ENCODE results near the gene PCDH9.
"Not testable (repeated sequence)": the region's sequence is repeated elsewhere in the genome, so short reads cannot be mapped to it uniquely, and the experiment has no call there.

Gene PCDH9

GRCh38 chr13:66915596-66916185 is 314.4 kb downstream of the PCDH9 start:
- TF ChIP-seq POLR2AphosphoS5 (IDR thresholded peaks at IDR 0.05; ENCODE audit: low read depth, low read length) (no peak), POLR2A (IDR thresholded peaks at IDR 0.05; ENCODE audit: low read depth, low read length) (no peak), TAF1 (IDR thresholded peaks at IDR 0.05; ENCODE audit: borderline replicate concordance, low read depth, low read length) (no peak)
- DNase-seq (ENCODE audit: insufficient read length) = no peak
- FAIRE-seq = no peak

GRCh38 chr13:66914155-66914554 is 316.0 kb downstream of the PCDH9 start:
- no peak for DNase-seq (ENCODE audit: insufficient read length)
- no peak for TF ChIP-seq POLR2A (IDR thresholded peaks at IDR 0.05; ENCODE audit: low read depth, low read length)
- no peak for TF ChIP-seq POLR2AphosphoS5 (IDR thresholded peaks at IDR 0.05; ENCODE audit: low read depth, low read length)
- TF ChIP-seq TAF1 (IDR thresholded peaks at IDR 0.05; ENCODE audit: borderline replicate concordance, low read depth, low read length) = no peak
- FAIRE-seq = no peak

- no peak for FAIRE-seq
- no peak for DNase-seq (ENCODE audit: insufficient read length)
- TF ChIP-seq TAF1 (IDR thresholded peaks at IDR 0.05; ENCODE audit: borderline replicate concordance, low read depth, low read length) (no peak), POLR2A (IDR thresholded peaks at IDR 0.05; ENCODE audit: low read depth, low read length) (no peak), POLR2AphosphoS5 (IDR thresholded peaks at IDR 0.05; ENCODE audit: low read depth, low read length) (no peak)
Observed at GRCh38 chr13:66911411-66911939, 318.7 kb downstream of the PCDH9 start.

DNA sequence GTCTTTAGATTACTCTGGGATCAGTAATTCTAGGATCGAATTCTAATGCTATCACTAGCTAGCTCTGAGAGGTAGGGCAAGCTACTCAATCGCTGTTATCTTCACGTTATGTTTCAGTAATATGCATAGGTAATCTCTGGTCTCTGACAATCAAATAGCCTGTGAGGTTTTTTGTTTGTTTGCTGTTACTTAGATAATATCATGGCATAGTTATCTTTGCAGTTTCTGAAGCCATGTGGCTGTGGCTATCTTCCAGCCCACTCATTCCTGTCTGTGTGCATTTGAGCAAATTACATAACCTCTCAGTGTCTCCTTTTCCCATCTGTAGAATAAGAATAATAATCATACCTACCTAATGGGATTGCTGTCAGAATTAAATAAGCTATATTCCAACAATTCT is 330.2 kb downstream of the PCDH9 start:
- FAIRE-seq (no peak), DNase-seq (ENCODE audit: insufficient read length) (no peak)

DNA sequence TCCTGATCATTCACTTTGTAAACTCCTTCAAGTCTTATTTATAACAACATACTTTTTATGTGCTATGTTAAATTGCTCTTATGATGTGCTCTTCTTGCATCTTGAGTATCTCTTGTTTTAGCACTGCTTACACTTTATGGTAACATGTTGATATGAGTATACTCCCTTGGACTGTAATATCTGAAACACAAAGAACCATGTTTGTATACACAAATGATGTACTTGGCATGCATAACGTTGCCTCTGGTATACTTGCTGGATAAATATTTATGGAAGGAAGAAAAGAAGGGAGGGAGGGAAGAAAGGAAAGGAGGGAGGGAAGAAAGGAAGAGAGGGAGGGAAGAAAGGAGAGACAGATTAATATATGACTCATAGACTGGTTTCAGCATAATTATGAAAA is 333.2 kb downstream of the PCDH9 start:
- TF ChIP-seq POLR2AphosphoS5 (IDR thresholded peaks at IDR 0.05; ENCODE audit: low read depth, low read length) (no peak), TAF1 (IDR thresholded peaks at IDR 0.05; ENCODE audit: borderline replicate concordance, low read depth, low read length) (no peak), POLR2A (IDR thresholded peaks at IDR 0.05; ENCODE audit: low read depth, low read length) (no peak)
- FAIRE-seq = no peak
- no peak for DNase-seq (ENCODE audit: insufficient read length)

More for the DNA sequence above, 330.2 kb downstream of the PCDH9 start:
- TF ChIP-seq POLR2A (IDR thresholded peaks at IDR 0.05; ENCODE audit: low read depth, low read length) (no peak), TAF1 (IDR thresholded peaks at IDR 0.05; ENCODE audit: borderline replicate concordance, low read depth, low read length) (no peak), POLR2AphosphoS5 (IDR thresholded peaks at IDR 0.05; ENCODE audit: low read depth, low read length) (no peak)

DNA sequence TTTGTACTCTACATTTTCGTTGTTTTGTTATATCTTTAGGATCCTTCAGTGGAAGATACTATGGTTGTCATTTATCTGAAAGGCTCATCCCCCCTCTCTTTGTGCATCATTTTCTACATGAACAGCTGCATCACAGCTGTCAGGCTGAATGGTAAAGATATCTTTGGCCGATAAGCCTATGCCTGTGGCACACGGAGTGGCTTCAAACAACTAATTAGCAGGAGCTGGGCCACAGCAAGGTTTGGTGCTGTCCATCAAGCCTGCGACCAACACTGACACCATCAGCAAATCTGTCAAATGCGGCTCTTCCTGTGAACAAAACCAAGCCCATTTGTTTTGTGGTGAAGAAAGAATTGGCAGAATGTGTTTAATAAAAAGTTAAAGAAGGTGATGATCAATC is 334.4 kb downstream of the PCDH9 start:
- no peak for FAIRE-seq
- DNase-seq (ENCODE audit: insufficient read length) = no peak
- TF ChIP-seq TAF1 (IDR thresholded peaks at IDR 0.05; ENCODE audit: borderline replicate concordance, low read depth, low read length) (no peak), POLR2AphosphoS5 (IDR thresholded peaks at IDR 0.05; ENCODE audit: low read depth, low read length) (no peak), POLR2A (IDR thresholded peaks at IDR 0.05; ENCODE audit: low read depth, low read length) (no peak)

DNA sequence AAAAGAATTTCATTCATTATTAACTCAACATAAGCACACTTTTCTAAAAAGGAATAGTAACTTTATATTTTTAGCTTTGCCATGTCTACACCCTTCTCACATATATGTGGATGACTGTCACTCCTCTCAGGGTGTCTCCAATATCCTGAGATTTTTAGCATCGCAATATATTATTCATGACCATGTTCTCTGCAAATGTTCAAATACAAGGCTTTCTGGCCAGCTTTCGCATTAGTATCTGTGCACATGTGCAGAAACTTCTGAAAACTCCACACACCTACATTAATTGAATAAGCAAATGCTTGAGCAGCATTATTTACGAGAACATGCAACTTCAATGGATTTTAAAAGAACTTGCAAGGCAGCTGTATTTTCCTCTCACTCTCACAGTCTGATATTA is 334.8 kb downstream of the PCDH9 start:
- FAIRE-seq = no peak

GRCh38 chr13:66888698-66889097 is 341.4 kb downstream of the PCDH9 start:
- DNase-seq (ENCODE audit: insufficient read length) (no peak), FAIRE-seq (no peak)
- no peak for TF ChIP-seq POLR2A (IDR thresholded peaks at IDR 0.05; ENCODE audit: low read depth, low read length)
- no peak for TF ChIP-seq POLR2AphosphoS5 (IDR thresholded peaks at IDR 0.05; ENCODE audit: low read depth, low read length)
- TF ChIP-seq TAF1 (IDR thresholded peaks at IDR 0.05; ENCODE audit: borderline replicate concordance, low read depth, low read length) = no peak

More for the DNA sequence above, 334.8 kb downstream of the PCDH9 start:
- TF ChIP-seq POLR2AphosphoS5 (IDR thresholded peaks at IDR 0.05; ENCODE audit: low read depth, low read length) = no peak
- no peak for TF ChIP-seq TAF1 (IDR thresholded peaks at IDR 0.05; ENCODE audit: borderline replicate concordance, low read depth, low read length)
- no peak for TF ChIP-seq POLR2A (IDR thresholded peaks at IDR 0.05; ENCODE audit: low read depth, low read length)
- DNase-seq (ENCODE audit: insufficient read length) = no peak

DNA sequence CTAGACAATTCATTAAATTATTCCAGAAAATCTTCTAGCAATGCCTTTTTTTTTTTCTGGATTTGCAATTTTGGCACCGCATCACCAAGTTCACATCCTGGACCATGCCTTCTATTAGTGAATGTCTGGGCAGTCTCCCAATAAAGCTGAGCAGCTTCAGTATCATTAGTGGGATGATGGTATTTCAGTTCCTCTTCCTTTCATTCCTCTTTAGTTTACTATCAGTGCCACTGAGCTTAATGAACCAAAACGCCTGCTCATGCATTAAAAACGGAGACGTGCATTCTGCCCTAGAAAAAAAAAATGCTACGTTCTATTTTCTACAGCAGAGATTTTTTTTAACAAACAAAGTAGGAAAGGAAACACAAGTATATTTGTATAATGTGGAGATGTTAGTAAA is 343.0 kb downstream of the PCDH9 start:
- TF ChIP-seq POLR2AphosphoS5 (IDR thresholded peaks at IDR 0.05; ENCODE audit: low read depth, low read length) (no peak), POLR2A (IDR thresholded peaks at IDR 0.05; ENCODE audit: low read depth, low read length) (no peak), TAF1 (IDR thresholded peaks at IDR 0.05; ENCODE audit: borderline replicate concordance, low read depth, low read length) (no peak)
- FAIRE-seq (no peak), DNase-seq (ENCODE audit: insufficient read length) (no peak)

GRCh38 chr13:66886264-66886663 is 343.9 kb downstream of the PCDH9 start:
- no peak for FAIRE-seq
- DNase-seq (ENCODE audit: insufficient read length) = no peak
- no peak for TF ChIP-seq POLR2AphosphoS5 (IDR thresholded peaks at IDR 0.05; ENCODE audit: low read depth, low read length)
- TF ChIP-seq POLR2A (IDR thresholded peaks at IDR 0.05; ENCODE audit: low read depth, low read length) = no peak
- no peak for TF ChIP-seq TAF1 (IDR thresholded peaks at IDR 0.05; ENCODE audit: borderline replicate concordance, low read depth, low read length)

DNA sequence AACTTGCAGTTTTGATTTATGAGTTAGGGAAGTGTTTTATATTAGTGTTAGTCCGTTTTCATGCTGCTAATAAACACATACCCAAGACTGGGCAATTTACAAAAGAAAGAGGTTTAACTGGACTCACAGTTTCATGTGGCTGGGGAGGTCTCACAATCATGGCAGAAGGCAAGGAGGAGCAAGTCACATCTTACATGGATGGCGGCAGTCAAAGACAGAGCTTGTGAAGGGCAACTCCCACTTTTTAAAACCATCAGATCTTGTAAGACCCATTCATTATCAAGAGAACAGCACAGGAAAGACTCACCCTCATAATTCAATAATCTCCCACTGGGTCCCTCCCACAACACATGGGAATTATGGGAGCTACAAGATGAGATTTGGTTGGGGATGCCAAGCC is 349.0 kb downstream of the PCDH9 start:
- not testable (repeated sequence) for FAIRE-seq; DNase-seq (ENCODE audit: insufficient read length)

DNA sequence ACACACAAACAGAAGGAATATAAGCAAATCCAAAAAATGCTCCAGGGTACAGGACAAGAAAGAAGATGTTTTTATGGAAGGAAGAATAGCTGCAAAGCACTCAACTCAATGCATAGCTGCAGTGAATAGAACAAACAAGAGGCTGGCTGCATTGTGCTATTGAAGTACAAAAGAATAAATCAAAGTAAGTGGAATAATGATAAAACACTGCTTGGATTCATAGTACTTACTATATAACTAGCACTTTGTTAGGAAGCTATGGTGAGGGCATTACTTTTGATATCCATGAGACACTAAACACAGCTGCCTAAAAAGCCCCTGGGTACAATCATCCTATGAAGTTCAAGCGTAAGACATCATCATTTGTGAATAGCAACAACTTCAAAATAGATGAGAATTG is 350.1 kb downstream of the PCDH9 start:
- DNase-seq (ENCODE audit: insufficient read length) = no peak
- FAIRE-seq = no peak
- TF ChIP-seq TAF1 (IDR thresholded peaks at IDR 0.05; ENCODE audit: borderline replicate concordance, low read depth, low read length) (no peak), POLR2A (IDR thresholded peaks at IDR 0.05; ENCODE audit: low read depth, low read length) (no peak), POLR2AphosphoS5 (IDR thresholded peaks at IDR 0.05; ENCODE audit: low read depth, low read length) (no peak)
